ENCODE results near the gene ELAVL4. TPM values are rescaled to one million over a fixed set of nuclear protein-coding genes. Genes with fewer than 3 reads are reported as not detected.

ELAVL4 gene
- total RNA-seq, 2 donors from 2014 or later: 0.28 to 1.4 TPM

DNA sequence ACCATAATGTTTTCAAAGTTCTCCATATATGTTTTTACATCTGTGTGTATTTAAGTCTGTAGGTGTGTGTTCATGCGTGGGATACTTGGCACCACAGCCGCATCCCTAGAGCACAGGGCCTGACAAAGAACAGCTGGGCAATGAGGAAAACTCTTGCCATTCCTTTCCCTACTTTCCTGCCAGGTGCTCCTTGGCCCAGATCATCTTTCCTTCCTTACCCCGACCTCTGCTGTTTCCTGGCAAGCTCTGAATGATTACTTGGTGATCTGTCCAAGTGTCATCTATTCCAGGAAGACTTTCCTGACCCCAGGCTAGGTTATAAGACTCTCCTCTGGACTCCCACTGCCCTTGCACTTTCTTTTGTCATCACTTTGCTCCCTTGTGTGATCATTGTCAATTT lies 123.6 kb downstream of the ELAVL4 start:
- Histone ChIP-seq H3K27me3 (no peaks in the 10 kb centered on the region), H3K27ac (no peak overlapping the region), H3K4me1 (no peaks in the 10 kb centered on the region), H3K9me3 (no peaks in the 10 kb centered on the region), H3K4me3 (no peak overlapping the region), H3K36me3 (no peaks in the 10 kb centered on the region)
- TF ChIP-seq, protein P1, sequence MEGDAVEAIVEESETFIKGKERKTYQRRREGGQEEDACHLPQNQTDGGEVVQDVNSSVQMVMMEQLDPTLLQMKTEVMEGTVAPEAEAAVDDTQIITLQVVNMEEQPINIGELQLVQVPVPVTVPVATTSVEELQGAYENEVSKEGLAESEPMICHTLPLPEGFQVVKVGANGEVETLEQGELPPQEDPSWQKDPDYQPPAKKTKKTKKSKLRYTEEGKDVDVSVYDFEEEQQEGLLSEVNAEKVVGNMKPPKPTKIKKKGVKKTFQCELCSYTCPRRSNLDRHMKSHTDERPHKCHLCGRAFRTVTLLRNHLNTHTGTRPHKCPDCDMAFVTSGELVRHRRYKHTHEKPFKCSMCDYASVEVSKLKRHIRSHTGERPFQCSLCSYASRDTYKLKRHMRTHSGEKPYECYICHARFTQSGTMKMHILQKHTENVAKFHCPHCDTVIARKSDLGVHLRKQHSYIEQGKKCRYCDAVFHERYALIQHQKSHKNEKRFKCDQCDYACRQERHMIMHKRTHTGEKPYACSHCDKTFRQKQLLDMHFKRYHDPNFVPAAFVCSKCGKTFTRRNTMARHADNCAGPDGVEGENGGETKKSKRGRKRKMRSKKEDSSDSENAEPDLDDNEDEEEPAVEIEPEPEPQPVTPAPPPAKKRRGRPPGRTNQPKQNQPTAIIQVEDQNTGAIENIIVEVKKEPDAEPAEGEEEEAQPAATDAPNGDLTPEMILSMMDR (IDR thresholded peaks at IDR 0.05): no peak
- DNase-seq (ENCODE audit: low spot score): no peak

DNA sequence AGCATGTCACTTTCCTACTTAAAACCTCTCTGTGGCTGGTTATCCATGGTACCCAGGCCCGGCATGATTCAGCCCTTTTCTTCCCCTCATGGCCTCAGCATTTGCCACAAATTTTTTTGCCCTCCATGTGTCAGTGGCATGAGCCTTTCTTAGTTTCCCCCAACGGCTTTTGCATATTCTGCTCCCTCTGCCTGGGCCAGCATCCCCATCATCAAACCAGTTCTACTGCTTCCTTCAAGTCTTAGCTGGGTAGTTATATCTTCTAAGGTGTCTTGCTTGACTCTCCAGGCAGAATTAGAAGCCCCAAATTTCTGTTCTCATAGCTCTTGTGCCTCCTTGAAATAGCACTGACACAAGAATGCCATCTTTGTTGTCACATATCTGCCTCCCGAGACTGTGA lies 127.9 kb downstream of the ELAVL4 start:
- no peak overlapping the region for H3K4me3 ChIP-seq
- no peaks in the 10 kb centered on the region for H3K27me3 ChIP-seq
- no peaks in the 10 kb centered on the region for H3K9me3 ChIP-seq
- H3K27ac ChIP-seq: no peak overlapping the region
- TF ChIP-seq, protein P1 (IDR thresholded peaks at IDR 0.05): no peak
- H3K36me3 ChIP-seq: no peaks in the 10 kb centered on the region
- no peaks in the 10 kb centered on the region for H3K4me1 ChIP-seq
- no peak for DNase-seq (ENCODE audit: low spot score)

DNA sequence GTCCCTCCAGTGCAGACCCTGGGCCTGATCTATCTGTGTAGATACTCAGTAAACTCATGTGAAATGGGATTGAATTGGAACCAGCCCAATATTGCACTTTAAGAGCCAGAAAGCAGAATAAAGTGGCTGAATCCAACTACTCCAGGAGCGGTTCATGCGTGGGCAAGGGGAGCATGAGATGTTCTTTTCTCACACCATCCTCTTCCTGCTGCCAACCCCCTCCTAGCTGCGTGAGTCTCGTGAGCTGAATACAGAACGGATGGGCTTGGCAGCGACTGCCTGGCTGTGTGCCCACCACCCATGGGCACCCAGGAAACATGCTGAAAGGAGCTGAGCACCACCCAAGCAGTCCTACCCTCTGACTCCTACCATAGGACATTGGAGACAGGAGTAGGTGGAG lies 128.3 kb downstream of the ELAVL4 start:
- no peaks in the 10 kb centered on the region for H3K27me3 ChIP-seq
- TF ChIP-seq, protein P1 (IDR thresholded peaks at IDR 0.05): no peak

DNA sequence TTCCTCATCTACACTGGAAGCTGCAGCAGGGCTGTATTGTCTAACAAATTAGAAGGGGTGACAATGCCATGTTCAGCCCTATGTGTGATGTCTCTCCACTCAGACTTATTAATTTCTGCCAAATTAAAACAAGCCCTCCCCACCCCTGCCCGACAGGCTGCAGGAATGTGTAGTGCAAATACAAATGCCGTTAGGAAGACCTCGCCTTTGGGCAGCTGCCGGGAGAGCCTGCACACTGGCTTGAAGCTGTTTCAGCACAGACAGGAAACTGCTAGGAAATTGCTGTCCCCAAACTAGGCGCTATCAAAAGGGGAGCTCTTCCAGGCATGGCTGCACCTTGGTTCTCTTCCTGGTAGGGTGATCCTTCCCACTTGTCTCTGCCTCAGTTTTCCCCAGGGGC lies 135.2 kb downstream of the ELAVL4 start:
- TF ChIP-seq, protein P1 (IDR thresholded peaks at IDR 0.05): no peak
- no peak for DNase-seq (ENCODE audit: low spot score)
- Histone ChIP-seq H3K36me3 (no peaks in the 10 kb centered on the region), H3K27ac (no peak overlapping the region), H3K4me1 (no peaks in the 10 kb centered on the region), H3K4me3 (no peak overlapping the region), H3K27me3 (no peaks in the 10 kb centered on the region), H3K9me3 (no peaks in the 10 kb centered on the region)

More for the DNA sequence above, 128.3 kb downstream of the ELAVL4 start:
- Histone ChIP-seq H3K27ac (no peak overlapping the region), H3K9me3 (no peaks in the 10 kb centered on the region), H3K4me1 (no peaks in the 10 kb centered on the region), H3K4me3 (no peak overlapping the region), H3K36me3 (no peaks in the 10 kb centered on the region)
- no peak for DNase-seq (ENCODE audit: low spot score)

DNA sequence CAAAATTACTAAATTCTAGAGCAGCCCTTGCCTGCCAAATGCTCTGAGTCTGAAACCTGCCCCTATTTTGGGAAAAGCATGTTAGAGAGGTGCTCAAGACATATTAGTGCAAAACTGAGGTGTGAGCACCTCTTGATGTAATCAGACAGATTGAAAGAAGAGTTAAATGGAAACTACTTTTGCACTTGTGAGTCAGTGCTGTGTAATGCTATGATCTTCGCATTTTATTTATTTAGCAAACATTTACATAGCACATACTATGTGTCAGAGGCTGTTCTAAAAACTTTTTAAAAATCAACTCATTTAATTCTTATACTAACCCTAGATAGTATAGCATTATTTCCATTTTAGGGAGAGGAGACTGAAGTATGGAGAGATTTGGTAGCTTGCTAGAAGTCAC lies 138.1 kb downstream of the ELAVL4 start:
- H3K9me3 ChIP-seq: no peaks in the 10 kb centered on the region
- H3K27me3 ChIP-seq: no peaks in the 10 kb centered on the region
- no peaks in the 10 kb centered on the region for H3K36me3 ChIP-seq
- H3K4me3 ChIP-seq: no peak overlapping the region
- no peak for DNase-seq (ENCODE audit: low spot score)
- no peak overlapping the region for H3K27ac ChIP-seq
- TF ChIP-seq, protein P1 (IDR thresholded peaks at IDR 0.05): no peak
- H3K4me1 ChIP-seq: no peaks in the 10 kb centered on the region

DNA sequence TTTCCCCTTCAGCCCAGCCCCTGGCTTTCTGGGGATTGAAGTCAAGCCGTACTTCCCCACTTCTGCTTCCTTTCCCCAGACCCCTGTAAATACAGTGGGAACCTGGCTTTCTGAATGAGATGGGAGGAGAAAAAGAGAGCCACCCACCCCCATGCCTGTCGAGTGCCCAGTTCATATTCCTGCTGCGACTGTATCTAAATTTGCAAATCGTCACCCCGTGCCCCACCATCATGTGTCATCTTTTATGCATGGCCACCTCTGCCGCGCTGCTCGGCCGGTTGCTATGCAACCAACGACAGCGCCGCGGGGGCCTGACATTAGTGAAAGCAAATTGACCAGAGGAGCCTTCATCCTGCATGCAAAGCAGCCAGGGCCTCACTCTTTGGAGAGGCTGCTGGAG lies 143.0 kb downstream of the ELAVL4 start:
- TF ChIP-seq, protein P1 (IDR thresholded peaks at IDR 0.05): no peak
- no peaks in the 10 kb centered on the region for H3K36me3 ChIP-seq
- no peaks in the 10 kb centered on the region for H3K4me1 ChIP-seq
- no peaks in the 10 kb centered on the region for H3K9me3 ChIP-seq
- H3K4me3 ChIP-seq: no peak overlapping the region
- H3K27ac ChIP-seq: no peak overlapping the region
- no peaks in the 10 kb centered on the region for H3K27me3 ChIP-seq
- no peak for DNase-seq (ENCODE audit: low spot score)
